H7 (cell line): ENCODE data around the gene ZDHHC14. TPM values are rescaled to one million over a fixed set of nuclear protein-coding genes. Genes with fewer than 3 reads are reported as not detected.

Experiments used
- DNase-seq: peaks from one replicate; pipeline ENCODE4 v3.0.0; 2012
- H3K27me3 ChIP-seq: 2 replicates; pipeline ENCODE4 v1.6.0; 2011; ENCODE audit warnings: mild to moderate bottlenecking, low read length; ENCODE audit not compliant: control insufficient read depth, insufficient read depth
- H3K36me3 ChIP-seq: replicated peaks from 2 replicates; pipeline ENCODE4 v1.5.1; 2011; ENCODE audit warnings: low read length; ENCODE audit not compliant: control insufficient read depth, insufficient read depth
- H3K4me3 ChIP-seq: 2 replicates; pipeline ENCODE4 v1.5.1; 2011; ENCODE audit warnings: low read depth, mild to moderate bottlenecking, control low read depth, low read length, moderate library complexity; ENCODE audit not compliant: insufficient read depth
- total RNA-seq: library from RNA; depleted of rRNA; stranded (reverse); fragments of >200 nt; shearing (Covaris generic); gene quantifications from 2 replicates; pipeline ENCODE4 v1.2.3, GENCODE V29; 2014

Gene ZDHHC14
- total RNA-seq, 1 experiment from 2014 or later: 1.1 TPM

DNA sequence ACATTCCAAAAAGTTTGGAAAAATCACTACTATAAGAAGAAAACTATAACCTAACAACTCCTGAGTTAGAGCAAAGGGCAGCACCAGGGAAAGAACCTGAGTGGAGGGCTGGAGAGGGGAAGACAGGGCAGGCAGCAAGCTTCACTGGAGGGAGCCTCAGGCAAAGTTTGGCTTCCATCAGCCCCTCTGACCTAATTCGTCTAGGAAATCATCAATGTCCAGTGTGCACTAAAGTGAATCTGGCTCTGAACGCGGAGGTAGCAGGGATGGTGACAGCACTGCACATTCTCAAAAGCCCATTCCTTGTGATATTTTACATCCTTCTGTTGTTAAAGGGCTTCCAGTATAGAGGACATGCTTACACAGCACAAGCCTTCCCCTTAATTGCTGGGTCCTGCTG, 87.1 kb downstream of the ZDHHC14 start:
- no peaks in the 10 kb centered on the region for H3K27me3 ChIP-seq
- no peak overlapping the region for H3K4me3 ChIP-seq
- no peak for DNase-seq

DNA sequence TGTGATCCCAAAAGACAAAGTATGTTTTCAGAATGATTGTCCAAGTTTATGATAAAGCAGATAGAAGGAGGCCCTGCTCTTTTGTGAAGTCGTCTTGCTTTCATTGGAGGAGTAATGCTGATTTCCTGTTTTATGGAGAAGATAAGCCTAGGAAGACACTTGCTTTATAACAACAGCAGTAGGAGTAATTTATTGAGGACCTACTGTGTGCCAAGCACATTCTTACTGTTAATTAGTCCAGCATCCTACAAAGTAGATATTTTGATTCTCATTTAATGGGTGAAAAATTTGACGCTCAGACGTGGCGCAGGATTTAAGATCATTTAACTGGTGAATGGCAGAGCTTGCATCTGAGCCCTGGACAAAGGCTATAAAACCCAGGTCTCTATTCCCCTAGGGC, 87.6 kb downstream of the ZDHHC14 start:
- Histone ChIP-seq H3K27me3 (no peaks in the 10 kb centered on the region), H3K4me3 (no peak overlapping the region), H3K36me3 (no peaks in the 10 kb centered on the region)
- DNase-seq: no peak

More for the DNA sequence above, 87.1 kb downstream of the ZDHHC14 start:
- H3K36me3 ChIP-seq: no peaks in the 10 kb centered on the region

DNA sequence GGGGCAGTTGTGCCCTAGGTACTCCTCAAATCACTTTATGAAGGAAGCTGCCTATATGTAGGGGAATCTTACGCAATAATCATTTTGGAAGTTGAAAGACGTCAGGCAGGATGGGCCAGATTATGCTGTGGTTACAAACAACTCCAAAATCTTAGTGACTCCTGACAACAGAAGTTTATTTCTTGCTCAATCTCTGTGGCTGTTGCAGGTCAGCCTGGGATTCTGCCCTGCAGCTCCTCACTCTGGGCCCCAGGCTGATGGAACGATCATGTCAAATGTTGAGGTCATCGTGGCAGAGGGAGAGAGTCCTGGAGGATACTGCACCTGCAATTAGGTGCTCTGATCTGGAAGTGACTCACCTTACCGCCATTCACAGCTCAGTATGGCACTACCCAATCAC, 88.4 kb downstream of the ZDHHC14 start:
- no peak overlapping the region for H3K4me3 ChIP-seq
- no peaks in the 10 kb centered on the region for H3K27me3 ChIP-seq
- DNase-seq: no peak
- no peaks in the 10 kb centered on the region for H3K36me3 ChIP-seq

DNA sequence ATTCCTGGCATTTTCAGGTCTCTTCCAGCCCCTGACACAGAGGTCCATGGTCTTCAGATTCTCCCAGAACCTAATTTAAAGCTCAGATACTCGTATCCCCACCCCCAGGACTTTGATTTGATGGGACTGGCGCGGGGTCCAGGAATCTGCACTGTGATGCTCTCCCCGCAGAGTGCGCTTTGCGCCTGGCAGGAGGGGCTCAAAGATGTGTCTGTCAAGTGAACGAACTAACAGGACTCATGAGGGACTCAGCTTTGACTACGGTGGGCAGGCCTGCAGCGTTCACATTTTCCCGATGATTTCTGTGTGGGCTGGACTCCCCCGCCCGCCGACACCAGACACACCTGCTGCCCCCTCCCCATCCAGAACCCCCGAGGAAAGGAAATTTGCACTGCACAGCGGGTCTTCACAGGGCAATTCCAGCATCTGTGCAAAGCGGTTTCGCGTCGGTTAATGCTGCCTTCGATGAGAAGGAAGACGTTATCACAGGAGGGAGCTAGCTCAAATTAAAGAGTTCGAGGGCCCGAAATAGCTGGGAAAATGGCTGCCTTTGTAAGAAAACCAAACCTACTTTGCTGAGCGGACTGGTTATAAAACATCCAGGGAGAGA, 90.2 kb downstream of the ZDHHC14 start:
- Histone ChIP-seq H3K4me3 (no peak overlapping the region), H3K36me3 (no peaks in the 10 kb centered on the region), H3K27me3 (no peaks in the 10 kb centered on the region)
- no peak for DNase-seq

DNA sequence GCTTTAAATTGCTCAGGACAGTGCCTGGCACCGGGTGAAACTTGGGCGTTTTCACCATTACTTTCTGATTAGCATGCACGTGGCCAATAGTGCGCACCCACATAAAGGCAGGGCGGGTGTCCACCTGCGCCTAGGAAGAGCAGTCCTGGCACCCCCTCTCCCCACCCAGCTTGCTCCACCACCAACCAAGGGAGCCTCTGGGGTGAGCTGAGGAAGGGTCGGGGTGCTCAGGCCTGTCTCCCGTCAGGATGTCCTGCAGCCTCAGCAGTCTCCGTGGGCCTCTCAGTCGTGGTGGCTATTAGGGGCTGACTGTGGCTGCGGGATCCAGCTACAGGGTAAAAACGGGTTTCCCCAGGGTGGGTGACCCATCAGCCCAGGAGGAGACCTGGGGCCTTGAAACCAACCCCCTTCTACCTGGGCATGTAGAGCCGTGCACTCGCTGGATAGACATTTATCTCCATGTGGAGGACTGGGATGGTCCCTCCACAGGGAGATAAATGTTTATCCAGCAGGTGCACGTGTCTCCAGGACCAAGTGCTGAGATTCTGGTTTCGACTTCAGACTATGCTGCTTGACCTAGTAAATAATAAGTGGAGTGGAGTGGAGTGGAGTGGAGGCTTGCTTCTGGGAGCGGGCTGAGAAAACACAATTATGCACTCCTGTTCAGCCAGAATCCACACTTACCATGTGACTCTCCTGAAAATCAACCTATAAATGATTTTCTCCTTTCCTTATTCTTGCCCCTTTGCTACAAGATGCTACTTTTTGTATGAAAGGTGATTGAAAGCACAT, 91.1 kb downstream of the ZDHHC14 start:
- no peaks in the 10 kb centered on the region for H3K36me3 ChIP-seq
- no peak for DNase-seq
- no peak overlapping the region for H3K4me3 ChIP-seq
- H3K27me3 ChIP-seq: no peaks in the 10 kb centered on the region

DNA sequence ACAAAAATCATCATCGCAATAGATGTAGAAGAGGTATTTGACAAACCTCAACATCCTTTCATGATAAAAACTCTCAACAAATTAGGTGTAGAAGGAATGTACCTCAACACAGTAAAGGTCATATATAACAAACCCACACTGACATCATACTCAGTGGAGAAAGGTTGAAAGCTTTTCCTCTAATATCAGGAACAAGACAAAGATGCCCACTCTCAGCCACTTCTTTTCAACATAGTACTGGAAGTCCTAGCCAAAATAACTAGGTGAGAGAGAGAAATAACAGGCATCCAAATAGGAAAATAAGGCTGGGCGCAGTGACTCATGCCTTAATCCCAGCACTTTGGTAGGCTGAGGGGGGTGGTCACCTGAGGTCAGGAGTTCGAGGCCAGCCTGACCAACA, 95.8 kb downstream of the ZDHHC14 start:
- DNase-seq: no peak
- H3K36me3 ChIP-seq: no peaks in the 10 kb centered on the region
- no peak overlapping the region for H3K4me3 ChIP-seq
- no peaks in the 10 kb centered on the region for H3K27me3 ChIP-seq

DNA sequence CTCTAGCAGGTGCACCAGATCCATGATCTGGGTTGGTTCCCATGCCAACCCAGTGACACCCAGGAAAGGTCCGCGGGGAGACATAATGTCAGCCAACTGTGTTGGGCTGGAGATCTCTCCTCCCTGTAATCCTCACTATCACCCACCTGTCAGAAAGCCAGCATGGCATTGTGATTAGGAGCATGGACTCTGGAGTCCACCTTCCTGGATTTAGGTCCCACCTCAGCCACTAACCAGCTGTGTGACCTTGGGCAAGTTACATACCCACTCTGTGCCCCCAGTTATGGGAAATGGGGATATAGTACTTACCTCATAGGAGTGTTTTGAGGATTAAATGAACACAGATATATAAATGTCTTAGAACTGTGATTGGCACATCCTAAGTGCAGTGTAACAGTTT, 97.9 kb downstream of the ZDHHC14 start:
- Histone ChIP-seq H3K36me3 (no peaks in the 10 kb centered on the region), H3K4me3 (no peak overlapping the region), H3K27me3 (no peaks in the 10 kb centered on the region)
- DNase-seq: no peak

DNA sequence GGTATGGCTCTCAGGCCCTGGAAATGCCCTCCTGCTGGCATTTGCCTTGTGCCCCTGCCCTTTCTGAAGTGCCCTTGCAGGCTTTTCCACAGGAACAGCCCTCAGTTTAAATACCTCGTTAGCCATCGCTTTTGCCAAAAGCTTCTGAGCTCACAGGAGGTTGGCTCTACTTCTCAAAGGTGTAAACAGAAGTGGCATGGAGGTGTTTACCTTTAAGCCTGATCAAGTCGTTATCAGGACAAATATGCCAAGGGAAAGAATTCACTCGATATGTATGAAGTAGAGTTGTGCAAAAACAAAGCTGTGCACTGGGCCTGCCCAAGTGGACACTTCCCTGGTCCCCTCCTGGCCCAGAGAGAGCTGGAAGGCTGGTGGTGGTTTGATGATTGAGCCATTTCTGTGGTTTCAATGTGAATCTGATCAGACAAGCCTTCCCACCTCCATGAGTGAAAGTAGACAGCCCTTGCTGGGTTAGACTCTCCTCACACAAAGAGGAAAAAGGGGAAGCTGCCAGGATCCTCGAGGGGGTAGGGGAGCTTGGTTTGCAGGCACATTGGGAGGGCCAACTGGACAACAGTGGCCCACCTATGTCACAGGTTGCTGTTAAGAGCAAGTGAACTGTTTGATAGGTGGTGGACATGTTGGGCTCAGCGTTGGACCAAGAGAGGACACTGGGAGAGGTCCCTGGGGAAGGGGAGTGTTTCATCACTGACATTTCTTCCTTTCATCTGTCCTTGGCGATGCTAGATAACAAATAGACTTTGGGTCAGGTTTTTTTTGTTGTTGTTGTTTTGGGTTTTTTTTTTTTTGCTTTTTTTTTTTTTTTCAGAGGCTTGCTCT, 98.7 kb downstream of the ZDHHC14 start:
- H3K36me3 ChIP-seq: no peaks in the 10 kb centered on the region
- DNase-seq: no peak
- H3K27me3 ChIP-seq: no peaks in the 10 kb centered on the region
- no peak overlapping the region for H3K4me3 ChIP-seq

DNA sequence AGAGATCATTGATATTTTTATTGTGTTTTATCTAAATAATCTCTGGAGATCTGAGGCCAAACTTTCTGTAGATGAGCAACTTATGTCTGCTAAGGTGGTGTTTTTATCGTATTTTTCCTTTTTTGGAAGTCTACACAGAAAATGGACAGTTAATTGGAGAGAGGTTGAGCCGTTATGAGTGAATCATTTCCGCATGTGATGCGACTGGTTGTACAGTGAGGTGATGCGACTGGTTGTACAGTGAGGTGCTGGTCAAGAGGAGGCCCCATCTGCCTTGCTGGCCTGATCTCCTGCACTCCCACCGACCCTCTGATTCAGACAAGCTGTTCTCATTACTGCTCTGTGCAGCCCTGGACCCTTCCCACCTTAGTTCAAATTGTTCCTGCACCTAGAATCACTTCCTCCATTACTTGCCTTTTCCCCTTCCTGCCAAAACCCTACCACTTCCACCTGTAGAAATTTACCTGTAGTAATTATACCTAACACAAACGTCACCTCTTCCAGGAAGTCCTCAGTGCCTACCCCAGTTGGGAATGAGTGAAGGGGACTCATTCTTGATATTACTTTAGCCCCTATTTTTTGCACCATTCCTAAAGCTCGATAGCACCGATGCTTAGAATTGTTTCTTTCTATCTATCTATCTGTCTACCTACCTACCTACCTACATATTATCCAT, 100.3 kb downstream of the ZDHHC14 start:
- Histone ChIP-seq H3K4me3 (no peak overlapping the region), H3K36me3 (no peaks in the 10 kb centered on the region)
- no peak for DNase-seq

DNA sequence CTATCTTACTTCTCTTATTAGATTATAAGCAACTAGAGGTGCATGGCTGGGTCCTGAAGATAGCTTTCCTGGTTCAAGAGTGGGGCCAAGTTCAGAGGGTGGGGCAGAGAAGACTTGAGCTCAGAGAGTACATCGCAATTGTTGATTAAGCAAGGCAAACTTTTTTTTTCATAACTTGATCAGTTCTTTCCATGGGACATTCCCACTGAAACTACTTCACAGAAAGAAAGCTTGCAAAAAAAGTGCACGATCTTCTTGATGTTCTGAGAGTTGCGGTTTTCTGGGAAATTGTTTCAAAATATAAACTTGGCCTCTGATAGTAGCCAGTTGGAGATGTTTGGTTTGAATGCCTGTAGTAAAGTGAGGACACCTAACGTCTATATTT, 100.9 kb downstream of the ZDHHC14 start:
- Histone ChIP-seq H3K27me3 (no peaks in the 10 kb centered on the region), H3K4me3 (no peak overlapping the region)
- no peak for DNase-seq

More for the DNA sequence above, 100.3 kb downstream of the ZDHHC14 start:
- no peaks in the 10 kb centered on the region for H3K27me3 ChIP-seq

DNA sequence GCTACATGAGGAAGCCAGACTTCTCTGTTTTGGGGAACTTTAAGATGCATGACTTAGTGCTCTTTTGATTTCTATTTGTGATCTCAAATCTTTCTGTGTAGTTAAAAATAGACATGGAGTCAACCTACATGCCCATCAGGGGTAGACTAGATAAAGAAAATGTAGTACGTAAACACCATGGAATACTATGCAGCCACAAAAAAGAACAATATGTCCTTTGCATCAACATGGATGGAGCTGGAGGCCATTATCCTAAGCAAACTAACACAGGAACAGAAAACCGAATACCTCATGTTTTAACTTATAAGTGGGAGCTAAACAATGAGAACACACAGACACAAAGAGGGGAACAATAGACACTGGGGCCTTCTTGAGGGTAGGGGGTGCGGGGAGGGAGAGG, 102.8 kb downstream of the ZDHHC14 start:
- no peak for DNase-seq
- Histone ChIP-seq H3K27me3 (no peaks in the 10 kb centered on the region), H3K4me3 (no peak overlapping the region), H3K36me3 (no peaks in the 10 kb centered on the region)

More for the DNA sequence above, 100.9 kb downstream of the ZDHHC14 start:
- no peaks in the 10 kb centered on the region for H3K36me3 ChIP-seq

DNA sequence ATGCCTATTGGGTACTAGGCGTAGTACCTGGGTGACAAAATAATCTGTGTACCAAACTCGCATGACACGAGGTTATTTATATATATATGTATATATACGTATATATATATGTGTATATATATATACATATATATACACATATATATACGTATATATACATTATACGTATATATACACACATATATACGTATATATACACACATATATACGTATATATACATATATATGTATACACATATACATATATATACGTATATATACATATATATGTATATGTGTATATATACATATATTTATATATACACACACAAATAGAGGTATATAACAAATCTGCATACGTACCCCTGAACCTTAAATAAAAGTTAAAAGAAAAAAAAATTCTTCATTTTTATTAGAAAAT, 103.2 kb downstream of the ZDHHC14 start:
- DNase-seq: no peak
- H3K27me3 ChIP-seq: no peaks in the 10 kb centered on the region

DNA sequence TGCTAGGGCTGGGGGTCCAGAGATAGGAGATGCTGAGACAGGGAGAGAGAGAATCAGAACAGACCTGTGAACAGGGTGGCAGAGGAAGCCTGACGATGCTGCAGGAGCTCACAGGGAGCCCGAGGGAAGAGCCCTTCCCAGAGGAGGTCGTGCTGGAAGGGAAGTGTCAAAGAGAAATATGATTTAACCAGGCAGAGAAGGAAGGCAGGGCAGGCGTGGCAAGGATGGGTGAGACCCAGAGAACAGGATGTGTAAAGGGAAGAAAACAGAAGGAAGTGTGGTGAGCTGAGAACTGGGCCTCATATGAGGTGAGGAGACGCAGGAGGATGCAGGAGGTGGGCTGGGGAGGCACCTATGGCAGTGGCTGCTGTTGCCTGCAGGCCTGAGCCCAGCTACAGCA, 105.6 kb downstream of the ZDHHC14 start:
- no peak for DNase-seq
- Histone ChIP-seq H3K4me3 (no peak overlapping the region), H3K36me3 (no peaks in the 10 kb centered on the region), H3K27me3 (no peaks in the 10 kb centered on the region)

More for the DNA sequence above, 103.2 kb downstream of the ZDHHC14 start:
- H3K4me3 ChIP-seq: no peak overlapping the region
- H3K36me3 ChIP-seq: no peaks in the 10 kb centered on the region

DNA sequence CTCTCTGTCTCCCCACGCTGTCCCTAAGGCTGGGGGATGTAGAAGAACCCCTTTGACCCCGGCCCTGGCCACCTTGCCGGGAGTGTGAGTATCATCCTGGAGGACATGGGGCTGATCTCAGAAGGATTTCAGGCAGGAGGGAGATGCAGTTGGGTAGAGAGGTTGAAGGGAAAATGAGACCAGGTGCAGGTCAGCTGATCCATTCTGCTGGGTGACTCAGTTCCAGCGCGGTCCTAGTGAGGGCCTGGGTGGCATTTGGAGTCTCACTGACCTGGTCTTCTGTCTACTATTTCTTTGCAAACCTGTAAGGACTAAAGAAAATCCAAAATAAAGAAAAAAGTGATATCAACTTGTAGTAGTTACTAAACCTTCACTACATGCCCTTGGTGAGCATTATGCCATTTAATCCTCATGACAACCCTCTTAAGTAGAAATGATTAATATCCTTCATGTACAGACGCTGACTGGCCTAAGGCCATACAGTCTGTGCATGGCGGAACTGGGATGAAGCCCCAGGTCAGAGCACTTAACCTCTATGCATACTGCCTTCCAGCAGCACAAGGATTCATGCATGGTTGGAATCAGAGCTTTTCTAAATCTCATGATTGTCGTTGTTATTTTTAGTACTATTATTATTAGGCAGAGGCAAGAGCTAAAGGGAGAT, 106.3 kb downstream of the ZDHHC14 start:
- Histone ChIP-seq H3K27me3 (no peaks in the 10 kb centered on the region), H3K4me3 (no peak overlapping the region), H3K36me3 (no peaks in the 10 kb centered on the region)
- no peak for DNase-seq
